RWPE2 (cell line): ENCODE results near the gene ALCAM.
A peak's percentile ranks its signal among the peaks of the same experiment; 100 is the strongest.
"Not testable (repeated sequence)": the region's sequence is repeated elsewhere in the genome, so short reads cannot be mapped to it uniquely, and the experiment has no call there.

Source experiments
- ATAC-seq: fragments of 200-7000 bp; cut with Tn5 transposase; 3 replicates; pipeline ENCODE4 v1.9.1; 2021; ENCODE audit warnings: low read depth
- DNase-seq: peaks from one replicate; pipeline ENCODE4 v3.0.0-alpha.2; 2020; ENCODE audit warnings: low spot score
- H3K27ac ChIP-seq: fragments of 450-650 bp; 2 replicates; pipeline ENCODE4 v1.5.1; 2017; ENCODE audit warnings: mild to moderate bottlenecking; ENCODE audit not compliant: poor library complexity, severe bottlenecking
- H3K27me3 ChIP-seq: fragments of 250-450 bp; sonication (Bioruptor Pico); 2 replicates; pipeline ENCODE4 v1.5.1; 2021; ENCODE audit warnings: mild to moderate bottlenecking, moderate library complexity; ENCODE audit not compliant: insufficient read depth, poor library complexity, severe bottlenecking
- H3K36me3 ChIP-seq: fragments of 250-450 bp; sonication (Bioruptor Pico); 2 replicates; pipeline ENCODE4 v1.5.1; 2020; ENCODE audit warnings: low read depth, mild to moderate bottlenecking, moderate library complexity
- H3K4me1 ChIP-seq: fragments of 250-450 bp; sonication (Bioruptor Pico); 2 replicates; pipeline ENCODE4 v1.5.1; 2021; ENCODE audit warnings: mild to moderate bottlenecking, moderate library complexity; ENCODE audit not compliant: insufficient read depth, poor library complexity, severe bottlenecking
- H3K4me3 ChIP-seq: fragments of 250-450 bp; sonication (Bioruptor Pico); 2 replicates; pipeline ENCODE4 v1.5.1; 2021; ENCODE audit warnings: mild to moderate bottlenecking, moderate library complexity; ENCODE audit not compliant: severe bottlenecking
- H3K9me3 ChIP-seq: fragments of 250-450 bp; sonication (Bioruptor Pico); 2 replicates; pipeline ENCODE4 v1.5.1; 2021; ENCODE audit warnings: mild to moderate bottlenecking, moderate library complexity; ENCODE audit not compliant: severe bottlenecking
- TF ChIP-seq, protein P1 (sequence below): fragments of 450-650 bp; IDR thresholded peaks from one replicate; pipeline ENCODE4 v1.5.1; 2017; ENCODE audit warnings: mild to moderate bottlenecking, moderate library complexity; ENCODE audit not compliant: poor library complexity, severe bottlenecking

ALCAM gene

DNA sequence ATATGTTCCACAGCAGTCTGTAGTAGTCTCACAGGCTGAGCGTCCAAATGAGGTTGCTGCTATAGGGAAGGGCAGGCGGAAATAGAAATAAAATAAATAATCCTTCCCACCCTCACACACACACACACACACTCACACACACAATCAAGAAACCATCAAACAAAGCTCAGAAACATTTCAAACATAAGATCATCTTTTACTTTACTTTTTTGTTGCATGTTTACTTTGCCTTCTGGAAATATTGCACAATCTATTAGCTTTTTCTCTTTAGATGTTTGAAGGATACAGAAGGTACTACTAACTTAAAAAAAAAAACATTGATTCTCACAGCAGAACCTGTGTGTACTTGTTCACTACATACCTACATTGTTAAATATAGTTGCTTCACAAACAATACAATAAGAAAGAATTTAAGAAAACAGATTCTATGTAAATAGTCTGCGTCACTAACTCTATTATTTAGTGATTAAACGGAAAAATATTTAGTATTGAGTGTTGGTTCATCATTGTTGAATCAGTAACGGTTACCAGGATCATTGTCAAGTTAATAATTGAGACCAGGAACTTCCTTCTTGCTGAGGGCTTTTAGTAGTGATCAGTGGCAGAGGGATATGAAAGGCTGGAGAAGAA is 20.5 kb downstream of the ALCAM start:
- peaks cover 50% of the 10 kb centered on the region for H3K4me1 ChIP-seq
- H3K9me3 ChIP-seq, result peaks cover 8% of the 10 kb centered on the region
- H3K36me3 ChIP-seq, result peaks cover 12% of the 10 kb centered on the region
- H3K4me3 ChIP-seq, result no peak overlapping the region
- H3K27ac ChIP-seq, result peak overlapping the region; percentile 94
- TF ChIP-seq, protein P1, sequence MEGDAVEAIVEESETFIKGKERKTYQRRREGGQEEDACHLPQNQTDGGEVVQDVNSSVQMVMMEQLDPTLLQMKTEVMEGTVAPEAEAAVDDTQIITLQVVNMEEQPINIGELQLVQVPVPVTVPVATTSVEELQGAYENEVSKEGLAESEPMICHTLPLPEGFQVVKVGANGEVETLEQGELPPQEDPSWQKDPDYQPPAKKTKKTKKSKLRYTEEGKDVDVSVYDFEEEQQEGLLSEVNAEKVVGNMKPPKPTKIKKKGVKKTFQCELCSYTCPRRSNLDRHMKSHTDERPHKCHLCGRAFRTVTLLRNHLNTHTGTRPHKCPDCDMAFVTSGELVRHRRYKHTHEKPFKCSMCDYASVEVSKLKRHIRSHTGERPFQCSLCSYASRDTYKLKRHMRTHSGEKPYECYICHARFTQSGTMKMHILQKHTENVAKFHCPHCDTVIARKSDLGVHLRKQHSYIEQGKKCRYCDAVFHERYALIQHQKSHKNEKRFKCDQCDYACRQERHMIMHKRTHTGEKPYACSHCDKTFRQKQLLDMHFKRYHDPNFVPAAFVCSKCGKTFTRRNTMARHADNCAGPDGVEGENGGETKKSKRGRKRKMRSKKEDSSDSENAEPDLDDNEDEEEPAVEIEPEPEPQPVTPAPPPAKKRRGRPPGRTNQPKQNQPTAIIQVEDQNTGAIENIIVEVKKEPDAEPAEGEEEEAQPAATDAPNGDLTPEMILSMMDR, result no peak
- no peak for DNase-seq
- ATAC-seq, result peak; percentile 87
- no peaks in the 10 kb centered on the region for H3K27me3 ChIP-seq

DNA sequence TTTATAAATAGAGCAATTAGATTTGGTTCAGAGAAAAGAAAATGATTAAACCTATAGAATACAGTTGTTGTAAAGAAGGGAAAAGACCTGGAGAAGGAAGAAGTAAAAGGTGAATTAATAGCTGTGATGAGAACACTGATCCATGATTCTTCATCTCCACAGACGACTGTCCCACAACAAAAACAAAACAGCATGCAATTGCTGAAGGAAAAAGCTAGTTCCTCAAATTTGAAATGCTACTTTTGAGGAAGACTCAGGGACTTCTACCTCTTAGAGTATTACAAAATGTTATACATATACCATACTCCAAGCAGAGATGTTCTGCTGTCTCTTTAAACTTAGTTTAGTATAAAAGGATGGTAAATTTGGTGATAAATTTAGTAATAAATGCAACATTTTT is 21.5 kb downstream of the ALCAM start:
- peaks cover 12% of the 10 kb centered on the region for H3K36me3 ChIP-seq
- TF ChIP-seq, protein P1, result no peak
- peak overlapping the region; percentile 94 for H3K27ac ChIP-seq
- H3K27me3 ChIP-seq, result no peaks in the 10 kb centered on the region
- H3K9me3 ChIP-seq, result peaks cover 14% of the 10 kb centered on the region
- H3K4me3 ChIP-seq, result no peak overlapping the region
- no peak for ATAC-seq
- H3K4me1 ChIP-seq, result peaks cover 50% of the 10 kb centered on the region
- DNase-seq, result no peak

DNA sequence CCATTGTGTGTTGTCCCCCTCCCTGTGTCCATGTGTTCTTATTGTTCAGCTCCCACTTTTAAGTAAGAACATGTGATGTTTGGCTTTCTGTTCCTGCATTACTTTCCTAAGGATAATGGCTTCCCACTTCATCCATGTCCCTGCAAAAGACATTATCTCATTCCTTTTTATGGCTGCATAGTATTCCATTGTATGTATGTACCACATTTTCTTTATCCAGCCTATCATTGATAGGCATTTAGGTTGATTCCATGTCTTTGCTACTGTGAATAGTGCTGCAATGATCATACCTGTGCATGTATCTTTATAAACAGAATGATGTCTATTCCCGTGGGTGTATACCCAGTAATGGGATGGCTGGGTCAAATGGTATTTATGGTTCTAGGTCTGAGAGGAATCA is 23.1 kb downstream of the ALCAM start:
- Histone ChIP-seq H3K36me3 (peaks cover 12% of the 10 kb centered on the region; the same call in 1 of the 2 replicates), H3K4me1 (peaks cover 48% of the 10 kb centered on the region), H3K9me3 (peaks cover 14% of the 10 kb centered on the region)
- not testable (repeated sequence) for H3K27ac ChIP-seq, DNase-seq, ATAC-seq, H3K4me3 ChIP-seq, H3K27me3 ChIP-seq

DNA sequence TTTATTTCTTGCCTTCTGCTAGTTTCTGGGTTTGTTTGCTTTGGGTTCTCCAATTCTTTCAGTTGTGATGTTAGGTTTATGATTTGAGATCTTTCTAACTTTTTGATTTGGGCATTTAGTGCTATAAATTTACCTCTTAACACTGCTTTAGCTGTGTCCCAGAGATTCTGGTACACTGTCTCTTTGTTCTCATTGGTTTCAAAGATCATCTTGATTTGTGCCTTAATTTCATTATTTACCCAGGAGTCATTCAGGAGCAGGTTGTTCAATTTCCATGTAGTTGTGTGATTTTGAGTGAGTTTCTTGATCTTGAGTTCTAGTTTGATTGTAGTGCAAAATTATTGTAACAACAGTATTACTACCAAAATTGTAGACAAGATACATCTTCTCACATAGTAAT is 25.9 kb downstream of the ALCAM start:
- H3K4me3 ChIP-seq, H3K27ac ChIP-seq, H3K27me3 ChIP-seq, ATAC-seq, DNase-seq: not testable (repeated sequence)
- Histone ChIP-seq H3K36me3 (peaks cover 12% of the 10 kb centered on the region), H3K9me3 (peaks cover 14% of the 10 kb centered on the region), H3K4me1 (peaks cover 27% of the 10 kb centered on the region)

DNA sequence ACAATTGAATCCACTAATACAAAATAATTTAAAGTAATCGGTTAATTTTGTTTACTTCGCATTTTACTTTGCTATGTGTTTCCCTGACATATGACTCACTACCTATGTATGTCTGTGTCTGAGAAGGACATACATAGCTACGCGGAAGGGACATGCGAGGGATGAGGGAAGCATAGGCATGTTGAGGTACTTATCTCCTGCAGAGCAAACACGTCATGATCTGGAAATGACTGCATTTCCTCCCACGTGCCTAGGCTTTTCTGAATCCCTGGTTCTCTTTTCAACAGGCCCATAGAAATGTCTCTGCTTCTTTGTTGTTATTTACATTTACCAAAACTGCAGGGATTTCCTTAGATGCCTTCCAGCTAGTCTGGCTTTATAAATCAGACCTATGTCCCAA is 27.5 kb downstream of the ALCAM start:
- peaks cover 9% of the 10 kb centered on the region for H3K9me3 ChIP-seq
- TF ChIP-seq, protein P1, result no peak
- H3K27ac ChIP-seq, result peak overlapping the region; percentile 53
- ATAC-seq, result peak; percentile 81
- H3K36me3 ChIP-seq, result peaks cover 4% of the 10 kb centered on the region
- DNase-seq, result peak; percentile 53
- no peak overlapping the region for H3K4me3 ChIP-seq
- no peaks in the 10 kb centered on the region for H3K27me3 ChIP-seq
- peaks cover 32% of the 10 kb centered on the region for H3K4me1 ChIP-seq

DNA sequence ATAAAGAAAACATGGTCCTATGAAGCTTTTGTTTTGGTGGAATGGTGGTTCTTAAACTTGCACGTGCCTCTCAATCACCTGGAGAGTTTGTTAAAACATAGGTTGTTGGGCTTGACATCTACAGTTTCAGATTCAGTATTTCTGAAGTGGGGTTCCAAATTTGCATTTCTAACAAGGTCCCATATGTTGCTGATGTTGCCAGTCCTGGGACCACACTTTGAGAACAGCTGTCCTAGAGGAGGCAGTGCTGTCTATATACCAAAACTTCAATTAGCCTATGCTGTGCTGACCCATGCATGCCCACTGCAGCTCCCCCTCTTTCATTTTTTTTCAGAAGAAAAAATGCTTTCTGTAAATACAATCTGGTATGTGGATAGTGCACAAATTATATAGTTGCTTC is 31.3 kb downstream of the ALCAM start:
- DNase-seq (no peak), ATAC-seq (no peak)
- peaks cover 67% of the 10 kb centered on the region for H3K4me1 ChIP-seq
- TF ChIP-seq, protein P1, result no peak
- peak overlapping the region; percentile 98 for H3K27ac ChIP-seq
- no peaks in the 10 kb centered on the region for H3K27me3 ChIP-seq
- no peak overlapping the region for H3K4me3 ChIP-seq
- no peaks in the 10 kb centered on the region for H3K9me3 ChIP-seq
- H3K36me3 ChIP-seq, result peaks cover 8% of the 10 kb centered on the region
